Lower leg skin (tissue), 4 donors: ENCODE results near the gene HDAC4. TPM values are rescaled to one million over a fixed set of nuclear protein-coding genes. Genes with fewer than 3 reads are reported as not detected.

Experiments used
- DNase-seq, 2 donors: peaks; one replicate each; pipeline ENCODE4 v3.0.0-alpha.2; 2019; ENCODE audit warnings: low spot score in 2 of 2
- H3K4me3 ChIP-seq: fragments of 200-600 bp; sonication (generic); 2 replicates; pipeline ENCODE4 v1.5.1; 2017; ENCODE audit warnings: mild to moderate bottlenecking, low read depth; ENCODE audit not compliant: poor library complexity, severe bottlenecking
- CTCF ChIP-seq, 3 donors: fragments of 450-650 bp; IDR thresholded peaks; one replicate each; pipeline ENCODE4 v1.5.1; 2016; ENCODE audit warnings: antibody characterized with exemption in 3 of 3, mild to moderate bottlenecking in 3 of 3, moderate library complexity in 2 of 3
- POLR2A ChIP-seq, 2 donors: fragments of 450-650 bp; IDR thresholded peaks; one replicate each; pipeline ENCODE4 v1.6.1; 2016 to 2017; ENCODE audit warnings: antibody characterized with exemption in 2 of 2, mild to moderate bottlenecking in 1 of 2, moderate library complexity in 1 of 2
- WGBS, 2 donors: methylation state at CpG; one replicate each; pipeline ENCODE4 v1.1.5; 2018; 5-methylcytosine and 5-hydroxymethylcytosine counted together
- intact Hi-C: fragments of 100-400 bp; cut with DNase I; formaldehyde crosslinking; loops from one replicate; pipeline ENCODE4 v1.15.0; 2023; ENCODE audit warnings: low total_unique reads
- total RNA-seq, 4 donors: library from RNA; depleted of rRNA; stranded (reverse); fragments of >200 nt; gene quantifications; one replicate each; pipeline ENCODE4 v1.1.0, GENCODE V29; 2016

Gene HDAC4
- total RNA-seq, 4 donors from 2014 or later: 27.4 to 85.5 (median 57.9) TPM

DNA sequence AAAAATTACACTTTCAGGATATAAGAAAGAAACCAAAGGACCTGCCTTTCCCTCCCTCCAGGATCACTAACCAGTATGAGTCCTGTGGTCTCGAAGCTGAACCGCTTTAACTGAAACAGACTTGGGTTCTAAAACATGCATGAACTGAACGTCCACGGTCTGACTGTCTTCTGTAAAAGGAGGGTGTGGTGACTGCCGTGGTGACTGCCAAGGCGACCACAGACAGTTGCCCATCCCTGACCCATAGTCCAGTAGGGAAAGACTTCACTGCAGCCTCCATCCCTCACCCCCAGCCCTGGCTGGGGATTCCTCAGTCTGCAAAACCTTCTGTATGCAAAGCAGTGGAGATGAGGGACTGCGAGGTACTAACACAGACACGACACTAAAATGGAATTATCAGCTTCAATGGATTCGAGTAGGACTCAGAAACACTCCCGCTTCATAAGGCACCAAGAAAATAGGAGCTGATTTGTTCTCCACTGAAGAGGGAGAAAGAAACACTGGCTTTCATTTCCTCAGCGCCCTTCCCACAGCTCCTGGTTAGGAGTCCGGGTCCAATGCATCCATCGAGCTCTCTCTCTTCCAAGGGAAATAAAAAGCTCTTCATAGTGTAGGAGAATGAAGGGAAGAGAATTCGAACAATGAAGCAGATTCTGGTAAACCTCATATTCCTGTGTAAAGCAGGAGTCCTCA lies 197.2 kb downstream of the HDAC4 start:
- TF ChIP-seq POLR2A (IDR thresholded peaks at IDR 0.05) (no peak), CTCF (IDR thresholded peaks at IDR 0.05) (no peak)
- 79 to 80% methylated on average over 14 of the region's 14 CpGs for WGBS, 2 donors
- intact Hi-C loops: no loop called here
- H3K4me3 ChIP-seq: no peak overlapping the region
- DNase-seq: no peak

DNA sequence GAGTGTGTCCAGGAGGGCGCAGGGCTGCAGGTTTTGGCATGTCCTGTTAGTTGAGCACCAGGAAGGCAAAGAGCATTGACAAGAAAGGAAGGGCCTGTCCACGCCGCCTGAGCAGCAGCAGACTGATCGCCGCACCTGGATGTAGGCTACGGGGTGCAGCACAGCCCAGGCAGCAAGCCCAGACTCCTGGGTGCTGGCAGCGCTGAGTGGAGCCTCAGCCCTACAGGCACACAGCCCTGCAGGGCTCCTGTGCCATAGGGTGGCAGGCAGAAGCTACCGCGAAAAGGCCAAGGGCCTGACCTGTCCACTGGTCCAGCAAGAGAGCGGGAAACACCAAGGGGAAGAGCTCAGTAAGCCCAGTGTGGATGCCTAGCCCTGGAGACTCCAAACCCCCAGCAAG lies 198.0 kb downstream of the HDAC4 start:
- no peak overlapping the region for H3K4me3 ChIP-seq
- intact Hi-C loops: no loop called here
- 55 to 73% methylated on average over 10 of the region's 10 CpGs for WGBS, 2 donors

GRCh38 chr2:239202343-239202742 lies 198.5 kb downstream of the HDAC4 start:
- WGBS, 2 donors: 81 to 89% methylated on average over 12 of the region's 12 CpGs
- DNase-seq: no peak

More for the DNA sequence above, 198.0 kb downstream of the HDAC4 start:
- no peak for TF ChIP-seq CTCF (IDR thresholded peaks at IDR 0.05)
- TF ChIP-seq POLR2A (IDR thresholded peaks at IDR 0.05): no peak
- no peak for DNase-seq

GRCh38 chr2:239201884-239202283 lies 198.9 kb downstream of the HDAC4 start:
- TF ChIP-seq POLR2A (IDR thresholded peaks at IDR 0.05): no peak
- no peak for TF ChIP-seq CTCF (IDR thresholded peaks at IDR 0.05)
- H3K4me3 ChIP-seq: no peak overlapping the region
- DNase-seq: no peak
- intact Hi-C loops: no loop called here
- 70% methylated on average over 7 of the region's 7 CpGs for WGBS, 2 donors

More at GRCh38 chr2:239202343-239202742, 198.5 kb downstream of the HDAC4 start:
- intact Hi-C loops: no loop called here
- TF ChIP-seq POLR2A (IDR thresholded peaks at IDR 0.05) (no peak), CTCF (IDR thresholded peaks at IDR 0.05) (no peak)
- no peak overlapping the region for H3K4me3 ChIP-seq

- H3K4me3 ChIP-seq: no peak overlapping the region
- DNase-seq: peak in 1 of 2 donors; percentile 55
- TF ChIP-seq POLR2A (IDR thresholded peaks at IDR 0.05) (no peak), CTCF (IDR thresholded peaks at IDR 0.05) (no peak)
- intact Hi-C loops: no loop called here
- WGBS, 2 donors: 23 to 38% methylated on average over 6 of the region's 6 CpGs
These were observed 199.3 kb downstream of the HDAC4 start for GRCh38 chr2:239201531-239201876.
